HepG2 (cell line): Measurements from ENCODE around the gene SLC26A5. TPM values are rescaled to one million over a fixed set of nuclear protein-coding genes. Genes with fewer than 3 reads are reported as not detected.

ENCODE experiments used
- DPF2 ChIP-seq: sonication (generic); formaldehyde crosslinking; IDR thresholded peaks from 2 replicates; pipeline ENCODE4 v1.4.0; 2020; ENCODE audit warnings: mild to moderate bottlenecking, low read depth, missing genetic modification reagents, borderline replicate concordance
- KAT8 ChIP-seq: IDR thresholded peaks from 2 replicates; pipeline ENCODE4 v1.6.1; 2016; ENCODE audit warnings: missing genetic modification reagents, missing compliant biosample characterization
- MIER3 ChIP-seq: IDR thresholded peaks from 2 replicates; pipeline ENCODE4 v1.6.1; 2016; ENCODE audit warnings: missing compliant biosample characterization, borderline replicate concordance
- MTA1 ChIP-seq: sonication (generic); formaldehyde crosslinking; IDR thresholded peaks from 2 replicates; pipeline ENCODE4 v1.4.0; 2020; ENCODE audit warnings: missing genetic modification reagents, mild to moderate bottlenecking, borderline replicate concordance
- NR2F2 ChIP-seq: IDR thresholded peaks from 2 replicates; pipeline ENCODE4 v1.6.1; 2012; ENCODE audit warnings: low read depth, inconsistent platforms, borderline replicate concordance
- ZNF256 ChIP-seq: sonication (generic); formaldehyde crosslinking; conservative IDR thresholded peaks from 2 replicates; pipeline ENCODE4 v1.4.0; 2020; ENCODE audit warnings: missing genetic modification reagents
- ZNF720 ChIP-seq: sonication (generic); formaldehyde crosslinking; IDR thresholded peaks from 2 replicates; pipeline ENCODE4 v1.4.0; 2020; ENCODE audit warnings: missing genetic modification reagents
- ZNF768 ChIP-seq: sonication (generic); formaldehyde crosslinking; IDR thresholded peaks from 2 replicates; pipeline ENCODE4 v1.4.0; 2020; ENCODE audit warnings: missing genetic modification reagents
- ZNF792 ChIP-seq: IDR thresholded peaks from 2 replicates; pipeline ENCODE4 v1.6.1; 2016
- polyA plus RNA-seq, 8 experiments: library from polyadenylated mRNA; depleted of rRNA in 3 of 8; stranded (reverse) in 7 of 8; unstranded in 1 of 8; fragments of >200 nt; fragmentation: Illumina TruSeq in 4 of 8; extraction: Trizol in 4 of 8; gene quantifications; 2 replicates each; pipeline versions ENCODE4 v1.2.1 to v1.2.3, GENCODE V29; 2011 to 2016; ENCODE audit warnings: low read depth in 4 of 8, missing spikeins in 1 of 8, mixed read lengths in 1 of 8; ENCODE audit not compliant: insufficient read depth in 1 of 8
- total RNA-seq, 5 experiments: library from RNA; depleted of rRNA; stranded (reverse); fragments of >200 nt; fragmentation: Illumina TruSeq; extraction: Trizol; gene quantifications; 2 replicates each; pipeline ENCODE4 v1.2.3, GENCODE V29; 2016; ENCODE audit warnings: low read depth in 1 of 5
- TF ChIP-seq, protein P1 (sequence below): sonication (generic); formaldehyde crosslinking; IDR thresholded peaks from 2 replicates; pipeline ENCODE4 v1.5.0; 2020; ENCODE audit warnings: mild to moderate bottlenecking, missing genetic modification reagents, borderline replicate concordance
- TF ChIP-seq, protein P2 (sequence below): sonication (generic); formaldehyde crosslinking; conservative IDR thresholded peaks from 2 replicates; pipeline ENCODE4 v1.4.0; 2020; ENCODE audit warnings: mild to moderate bottlenecking, missing genetic modification reagents, moderate library complexity
- TF ChIP-seq, protein P3 (sequence below): sonication (generic); formaldehyde crosslinking; IDR thresholded peaks from 2 replicates; pipeline ENCODE4 v1.5.0; 2020; ENCODE audit warnings: mild to moderate bottlenecking, missing genetic modification reagents
- TF ChIP-seq, protein P4 (sequence below): sonication (generic); formaldehyde crosslinking; IDR thresholded peaks from 2 replicates; pipeline ENCODE4 v1.4.0; 2020; ENCODE audit warnings: missing genetic modification reagents

Gene SLC26A5
- total and polyA plus RNA-seq, 2 of the 13 experiments (the other 11 are each of a cell fraction or from before 2014, with no cell fraction given): 0.08 to 0.11 TPM

DNA sequence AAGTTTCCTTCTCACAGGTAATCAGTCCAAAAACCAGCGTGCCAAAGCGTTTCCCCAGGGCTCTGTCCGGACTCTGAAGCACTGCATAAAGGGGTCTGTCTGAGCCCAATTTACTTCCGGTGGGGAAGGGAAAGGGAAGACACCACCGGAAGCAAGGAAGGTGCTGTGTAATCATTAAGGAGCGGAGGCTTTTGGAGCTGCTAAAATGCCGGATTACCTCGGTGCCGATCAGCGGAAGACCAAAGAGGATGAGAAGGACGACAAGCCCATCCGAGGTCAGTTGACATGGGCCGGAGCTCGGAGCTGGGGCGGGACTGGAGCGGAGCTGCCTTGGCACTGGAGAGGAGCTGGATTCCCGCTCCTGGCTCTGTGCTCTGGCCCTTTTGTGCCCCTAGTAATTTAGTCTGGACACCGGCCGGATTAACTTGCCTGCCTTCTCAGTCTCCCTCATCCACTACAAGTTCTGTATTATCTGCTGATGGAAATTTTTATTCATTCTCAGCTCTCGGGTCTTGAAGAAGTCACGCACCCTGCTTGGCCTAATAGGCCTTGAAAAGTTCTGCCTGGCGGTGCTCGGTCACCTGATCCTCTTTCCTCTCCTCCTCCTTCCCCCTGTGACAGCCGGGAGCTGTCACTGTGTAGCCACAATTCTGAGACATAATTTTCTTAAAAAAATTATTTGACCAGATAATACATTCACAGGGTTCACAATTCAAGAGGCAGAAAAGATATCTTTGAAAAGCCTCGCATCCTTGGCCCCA, 98.3 kb downstream of the SLC26A5 start, which contains the start of gene PSMC2 (continued):
- TF ChIP-seq, protein P1, sequence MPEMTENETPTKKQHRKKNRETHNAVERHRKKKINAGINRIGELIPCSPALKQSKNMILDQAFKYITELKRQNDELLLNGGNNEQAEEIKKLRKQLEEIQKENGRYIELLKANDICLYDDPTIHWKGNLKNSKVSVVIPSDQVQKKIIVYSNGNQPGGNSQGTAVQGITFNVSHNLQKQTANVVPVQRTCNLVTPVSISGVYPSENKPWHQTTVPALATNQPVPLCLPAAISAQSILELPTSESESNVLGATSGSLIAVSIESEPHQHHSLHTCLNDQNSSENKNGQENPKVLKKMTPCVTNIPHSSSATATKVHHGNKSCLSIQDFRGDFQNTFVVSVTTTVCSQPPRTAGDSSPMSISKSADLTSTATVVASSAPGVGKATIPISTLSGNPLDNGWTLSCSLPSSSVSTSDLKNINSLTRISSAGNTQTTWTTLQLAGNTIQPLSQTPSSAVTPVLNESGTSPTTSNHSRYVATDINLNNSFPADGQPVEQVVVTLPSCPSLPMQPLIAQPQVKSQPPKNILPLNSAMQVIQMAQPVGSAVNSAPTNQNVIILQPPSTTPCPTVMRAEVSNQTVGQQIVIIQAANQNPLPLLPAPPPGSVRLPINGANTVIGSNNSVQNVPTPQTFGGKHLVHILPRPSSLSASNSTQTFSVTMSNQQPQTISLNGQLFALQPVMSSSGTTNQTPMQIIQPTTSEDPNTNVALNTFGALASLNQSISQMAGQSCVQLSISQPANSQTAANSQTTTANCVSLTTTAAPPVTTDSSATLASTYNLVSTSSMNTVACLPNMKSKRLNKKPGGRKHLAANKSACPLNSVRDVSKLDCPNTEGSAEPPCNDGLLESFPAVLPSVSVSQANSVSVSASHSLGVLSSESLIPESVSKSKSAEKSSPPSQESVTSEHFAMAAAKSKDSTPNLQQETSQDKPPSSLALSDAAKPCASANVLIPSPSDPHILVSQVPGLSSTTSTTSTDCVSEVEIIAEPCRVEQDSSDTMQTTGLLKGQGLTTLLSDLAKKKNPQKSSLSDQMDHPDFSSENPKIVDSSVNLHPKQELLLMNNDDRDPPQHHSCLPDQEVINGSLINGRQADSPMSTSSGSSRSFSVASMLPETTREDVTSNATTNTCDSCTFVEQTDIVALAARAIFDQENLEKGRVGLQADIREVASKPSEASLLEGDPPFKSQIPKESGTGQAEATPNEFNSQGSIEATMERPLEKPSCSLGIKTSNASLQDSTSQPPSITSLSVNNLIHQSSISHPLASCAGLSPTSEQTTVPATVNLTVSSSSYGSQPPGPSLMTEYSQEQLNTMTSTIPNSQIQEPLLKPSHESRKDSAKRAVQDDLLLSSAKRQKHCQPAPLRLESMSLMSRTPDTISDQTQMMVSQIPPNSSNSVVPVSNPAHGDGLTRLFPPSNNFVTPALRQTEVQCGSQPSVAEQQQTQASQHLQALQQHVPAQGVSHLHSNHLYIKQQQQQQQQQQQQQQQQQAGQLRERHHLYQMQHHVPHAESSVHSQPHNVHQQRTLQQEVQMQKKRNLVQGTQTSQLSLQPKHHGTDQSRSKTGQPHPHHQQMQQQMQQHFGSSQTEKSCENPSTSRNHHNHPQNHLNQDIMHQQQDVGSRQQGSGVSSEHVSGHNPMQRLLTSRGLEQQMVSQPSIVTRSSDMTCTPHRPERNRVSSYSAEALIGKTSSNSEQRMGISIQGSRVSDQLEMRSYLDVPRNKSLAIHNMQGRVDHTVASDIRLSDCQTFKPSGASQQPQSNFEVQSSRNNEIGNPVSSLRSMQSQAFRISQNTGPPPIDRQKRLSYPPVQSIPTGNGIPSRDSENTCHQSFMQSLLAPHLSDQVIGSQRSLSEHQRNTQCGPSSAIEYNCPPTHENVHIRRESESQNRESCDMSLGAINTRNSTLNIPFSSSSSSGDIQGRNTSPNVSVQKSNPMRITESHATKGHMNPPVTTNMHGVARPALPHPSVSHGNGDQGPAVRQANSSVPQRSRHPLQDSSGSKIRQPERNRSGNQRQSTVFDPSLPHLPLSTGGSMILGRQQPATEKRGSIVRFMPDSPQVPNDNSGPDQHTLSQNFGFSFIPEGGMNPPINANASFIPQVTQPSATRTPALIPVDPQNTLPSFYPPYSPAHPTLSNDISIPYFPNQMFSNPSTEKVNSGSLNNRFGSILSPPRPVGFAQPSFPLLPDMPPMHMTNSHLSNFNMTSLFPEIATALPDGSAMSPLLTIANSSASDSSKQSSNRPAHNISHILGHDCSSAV (CRISPR knock-in tag): no peak
- TF ChIP-seq MTA1 (CRISPR knock-in tag) (no peak), ZNF792 (CRISPR knock-in tag) (peak; percentile 80), NR2F2 (0 out of 2 replicates have a peak, but pooled peaks have one; percentile 23), MIER3 (CRISPR knock-in tag) (no peak), ZNF768 (CRISPR knock-in tag) (no peak; the same call in 1 of the 2 replicates), ZNF256 (CRISPR knock-in tag) (no peak), KAT8 (peak; percentile 99), DPF2 (no peak), ZNF720 (CRISPR knock-in tag) (no peak)
- TF ChIP-seq, protein P2, sequence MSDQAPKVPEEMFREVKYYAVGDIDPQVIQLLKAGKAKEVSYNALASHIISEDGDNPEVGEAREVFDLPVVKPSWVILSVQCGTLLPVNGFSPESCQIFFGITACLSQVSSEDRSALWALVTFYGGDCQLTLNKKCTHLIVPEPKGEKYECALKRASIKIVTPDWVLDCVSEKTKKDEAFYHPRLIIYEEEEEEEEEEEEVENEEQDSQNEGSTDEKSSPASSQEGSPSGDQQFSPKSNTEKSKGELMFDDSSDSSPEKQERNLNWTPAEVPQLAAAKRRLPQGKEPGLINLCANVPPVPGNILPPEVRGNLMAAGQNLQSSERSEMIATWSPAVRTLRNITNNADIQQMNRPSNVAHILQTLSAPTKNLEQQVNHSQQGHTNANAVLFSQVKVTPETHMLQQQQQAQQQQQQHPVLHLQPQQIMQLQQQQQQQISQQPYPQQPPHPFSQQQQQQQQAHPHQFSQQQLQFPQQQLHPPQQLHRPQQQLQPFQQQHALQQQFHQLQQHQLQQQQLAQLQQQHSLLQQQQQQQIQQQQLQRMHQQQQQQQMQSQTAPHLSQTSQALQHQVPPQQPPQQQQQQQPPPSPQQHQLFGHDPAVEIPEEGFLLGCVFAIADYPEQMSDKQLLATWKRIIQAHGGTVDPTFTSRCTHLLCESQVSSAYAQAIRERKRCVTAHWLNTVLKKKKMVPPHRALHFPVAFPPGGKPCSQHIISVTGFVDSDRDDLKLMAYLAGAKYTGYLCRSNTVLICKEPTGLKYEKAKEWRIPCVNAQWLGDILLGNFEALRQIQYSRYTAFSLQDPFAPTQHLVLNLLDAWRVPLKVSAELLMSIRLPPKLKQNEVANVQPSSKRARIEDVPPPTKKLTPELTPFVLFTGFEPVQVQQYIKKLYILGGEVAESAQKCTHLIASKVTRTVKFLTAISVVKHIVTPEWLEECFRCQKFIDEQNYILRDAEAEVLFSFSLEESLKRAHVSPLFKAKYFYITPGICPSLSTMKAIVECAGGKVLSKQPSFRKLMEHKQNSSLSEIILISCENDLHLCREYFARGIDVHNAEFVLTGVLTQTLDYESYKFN (CRISPR knock-in tag): no peak; the same call in 1 of the 2 replicates
- TF ChIP-seq, protein P3, sequence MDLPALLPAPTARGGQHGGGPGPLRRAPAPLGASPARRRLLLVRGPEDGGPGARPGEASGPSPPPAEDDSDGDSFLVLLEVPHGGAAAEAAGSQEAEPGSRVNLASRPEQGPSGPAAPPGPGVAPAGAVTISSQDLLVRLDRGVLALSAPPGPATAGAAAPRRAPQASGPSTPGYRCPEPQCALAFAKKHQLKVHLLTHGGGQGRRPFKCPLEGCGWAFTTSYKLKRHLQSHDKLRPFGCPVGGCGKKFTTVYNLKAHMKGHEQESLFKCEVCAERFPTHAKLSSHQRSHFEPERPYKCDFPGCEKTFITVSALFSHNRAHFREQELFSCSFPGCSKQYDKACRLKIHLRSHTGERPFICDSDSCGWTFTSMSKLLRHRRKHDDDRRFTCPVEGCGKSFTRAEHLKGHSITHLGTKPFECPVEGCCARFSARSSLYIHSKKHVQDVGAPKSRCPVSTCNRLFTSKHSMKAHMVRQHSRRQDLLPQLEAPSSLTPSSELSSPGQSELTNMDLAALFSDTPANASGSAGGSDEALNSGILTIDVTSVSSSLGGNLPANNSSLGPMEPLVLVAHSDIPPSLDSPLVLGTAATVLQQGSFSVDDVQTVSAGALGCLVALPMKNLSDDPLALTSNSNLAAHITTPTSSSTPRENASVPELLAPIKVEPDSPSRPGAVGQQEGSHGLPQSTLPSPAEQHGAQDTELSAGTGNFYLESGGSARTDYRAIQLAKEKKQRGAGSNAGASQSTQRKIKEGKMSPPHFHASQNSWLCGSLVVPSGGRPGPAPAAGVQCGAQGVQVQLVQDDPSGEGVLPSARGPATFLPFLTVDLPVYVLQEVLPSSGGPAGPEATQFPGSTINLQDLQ (CRISPR knock-in tag): no peak
- TF ChIP-seq, protein P4, sequence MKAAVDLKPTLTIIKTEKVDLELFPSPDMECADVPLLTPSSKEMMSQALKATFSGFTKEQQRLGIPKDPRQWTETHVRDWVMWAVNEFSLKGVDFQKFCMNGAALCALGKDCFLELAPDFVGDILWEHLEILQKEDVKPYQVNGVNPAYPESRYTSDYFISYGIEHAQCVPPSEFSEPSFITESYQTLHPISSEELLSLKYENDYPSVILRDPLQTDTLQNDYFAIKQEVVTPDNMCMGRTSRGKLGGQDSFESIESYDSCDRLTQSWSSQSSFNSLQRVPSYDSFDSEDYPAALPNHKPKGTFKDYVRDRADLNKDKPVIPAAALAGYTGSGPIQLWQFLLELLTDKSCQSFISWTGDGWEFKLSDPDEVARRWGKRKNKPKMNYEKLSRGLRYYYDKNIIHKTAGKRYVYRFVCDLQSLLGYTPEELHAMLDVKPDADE (CRISPR knock-in tag): no peak
